B cell (primary cell): ENCODE data around the gene ZNF516. TPM values are rescaled to one million over a fixed set of nuclear protein-coding genes. Genes with fewer than 3 reads are reported as not detected.
A peak's percentile ranks its signal among the peaks of the same experiment; 100 is the strongest.

Source experiments
- ATAC-seq: fragments of 200-7000 bp; cut with Tn5 transposase; one replicate; pipeline ENCODE4 v1.10.0; 2021; ENCODE audit warnings: low read depth, mild to moderate bottlenecking, moderate number of reproducible peaks, moderate library complexity
- CTCF ChIA-PET: fragments of 350-600 bp; sonication (Branson Sonifier 250); formaldehyde crosslinking; loops from one replicate; lab custom pipeline; 2021; ENCODE audit warnings: antibody characterized with exemption, inconsistent platforms; lab: Charles Lee
- POLR2A ChIA-PET: fragments of 350-600 bp; sonication (Branson Sonifier 250); formaldehyde crosslinking; loops from one replicate; lab custom pipeline; 2021; ENCODE audit warnings: antibody characterized with exemption; lab: Charles Lee
- DNase-seq: peaks from one replicate; pipeline ENCODE4 v3.0.0; 2013
- H2AFZ ChIP-seq: 2 replicates; pipeline ENCODE4 v1.6.1; 2012; ENCODE audit warnings: mild to moderate bottlenecking, low read depth, low read length; ENCODE audit not compliant: insufficient read depth, poor library complexity, severe bottlenecking
- H3K27ac ChIP-seq, 2 donors: 1 replicate in 1 of 2; 2 replicates in 1 of 2; pipeline ENCODE4 v1.5.1; 2012 to 2013; ENCODE audit warnings: low read length in 2 of 2, mild to moderate bottlenecking in 2 of 2, moderate library complexity in 1 of 2
- H3K27me3 ChIP-seq, 4 experiments: fragments of 200-600 bp in 1 of 4; sonication (generic) in 1 of 4; replicated peaks in 1 of 4; 1 replicate in 2 of 4; 2 replicates in 2 of 4; pipeline versions ENCODE4 v1.6.1 to v1.7.0; 2013 to 2016; ENCODE audit warnings: low read length in 3 of 4, mild to moderate bottlenecking in 2 of 4, mixed read lengths in 1 of 4, moderate library complexity in 1 of 4; ENCODE audit not compliant: insufficient read depth in 4 of 4, control insufficient read depth in 3 of 4; ENCODE audit errors: control extremely low read depth in 1 of 4
- H3K36me3 ChIP-seq, 2 experiments: replicated peaks in 1 of 2; 1 replicate in 1 of 2; 2 replicates in 1 of 2; pipeline versions ENCODE4 v1.6.1 to v1.7.1; 2013; ENCODE audit warnings: low read length in 1 of 2; ENCODE audit not compliant: insufficient read depth in 2 of 2, control insufficient read depth in 1 of 2; ENCODE audit errors: control extremely low read depth in 1 of 2, extremely low read depth in 1 of 2
- H3K4me1 ChIP-seq, 2 donors: fragments of 200-600 bp in 1 of 2; sonication (generic) in 1 of 2; 1 replicate in 1 of 2; 2 replicates in 1 of 2; pipeline versions ENCODE4 v1.5.1 to v1.6.1; 2013 to 2017; ENCODE audit warnings: low read length in 2 of 2; ENCODE audit not compliant: control insufficient read depth in 2 of 2, insufficient read depth in 2 of 2
- H3K4me2 ChIP-seq: replicated peaks from 2 replicates; pipeline ENCODE3; 2012; ENCODE audit warnings: mild to moderate bottlenecking, low read depth, low read length; ENCODE audit not compliant: poor library complexity, severe bottlenecking
- H3K4me3 ChIP-seq, 5 experiments: fragments of 200-600 bp in 1 of 5; sonication (generic) in 1 of 5; 1 replicate in 3 of 5; 2 replicates in 2 of 5; pipeline versions ENCODE4 v1.5.1 to v1.7.0; 2011 to 2016; ENCODE audit warnings: low read length in 4 of 5, mild to moderate bottlenecking in 4 of 5, low read depth in 2 of 5, control low read depth in 1 of 5, moderate library complexity in 1 of 5; ENCODE audit not compliant: insufficient read depth in 1 of 5; ENCODE audit errors: control extremely low read depth in 1 of 5, extremely low read depth in 1 of 5
- H3K79me2 ChIP-seq: fragments of 200-600 bp; sonication (generic); one replicate; pipeline ENCODE4 v1.6.0; 2016; ENCODE audit warnings: low read length; ENCODE audit not compliant: control insufficient read depth, insufficient read depth
- H3K9ac ChIP-seq: fragments of 200-600 bp; sonication (generic); 2 replicates; pipeline ENCODE4 v1.6.1; 2017; ENCODE audit warnings: mild to moderate bottlenecking, low read length, moderate library complexity
- H3K9me3 ChIP-seq, 3 donors: one replicate each; pipeline versions ENCODE4 v1.6.1 to v1.7.1; 2013; ENCODE audit warnings: low read length in 2 of 3; ENCODE audit not compliant: control insufficient read depth in 2 of 3, insufficient read depth in 1 of 3; ENCODE audit errors: control extremely low read depth in 1 of 3
- H4K20me1 ChIP-seq: 2 replicates; pipeline ENCODE4 v1.6.0; 2012; ENCODE audit warnings: mild to moderate bottlenecking, low read length; ENCODE audit not compliant: insufficient read depth, control insufficient read depth, poor library complexity, severe bottlenecking
- H3K27ac Mint-ChIP-seq: one replicate; pipeline ENCODE4 v1.8.0; 2021; ENCODE audit warnings: mixed read lengths
- H3K27me3 Mint-ChIP-seq: one replicate; pipeline ENCODE4 v1.8.0; 2021; ENCODE audit warnings: mixed read lengths
- H3K4me1 Mint-ChIP-seq: one replicate; pipeline ENCODE4 v1.8.0; 2021; ENCODE audit warnings: mixed read lengths
- H3K4me3 Mint-ChIP-seq: one replicate; pipeline ENCODE4 v1.8.0; 2021; ENCODE audit warnings: mixed read lengths
- H3K9me3 Mint-ChIP-seq: one replicate; pipeline ENCODE4 v1.8.0; 2022; ENCODE audit warnings: mixed read lengths; ENCODE audit not compliant: insufficient read depth
- EZH2 ChIP-seq: IDR thresholded peaks from 2 replicates; pipeline ENCODE4 v1.6.1; 2012; ENCODE audit warnings: borderline replicate concordance, low read depth, mild to moderate bottlenecking, moderate library complexity, low read length; ENCODE audit not compliant: insufficient read depth, poor library complexity, severe bottlenecking
- WGBS: methylation state at CpG from one replicate; pipeline ENCODE4 v1.1.5; 2013; ENCODE audit warnings: missing lambda C conversion rate; ENCODE audit not compliant: insufficient coverage; 5-methylcytosine and 5-hydroxymethylcytosine counted together
- intact Hi-C: fragments of 100-400 bp; cut with micrococcal nuclease; formaldehyde crosslinking; loops from one replicate; pipeline ENCODE4 v1.10.0; 2022
- polyA plus RNA-seq: library from polyadenylated mRNA; depleted of rRNA; stranded (reverse); fragments of >200 nt; gene quantifications from 2 replicates; pipeline ENCODE4 v1.2.3, GENCODE V29; 2012
- total RNA-seq, 2 donors: library from RNA; stranded (reverse); fragments of 120-200 nt in 1 of 2; gene quantifications; 1 replicate in 1 of 2; 2 replicates in 1 of 2; pipeline versions ENCODE4 v1.2.3 to v1.2.4, GENCODE V29; 2013 to 2022
- TF ChIP-seq, protein P1 (sequence below): fragments of 200-600 bp; IDR thresholded peaks from one replicate; pipeline ENCODE4 v1.8.0; 2022; ENCODE audit warnings: antibody characterized with exemption, mild to moderate bottlenecking

ZNF516 gene
- total and polyA plus RNA-seq, 2 donors (not counting 1 experiment from before 2014, with no cell fraction given), result 6.7 to 27.1 TPM

- Histone ChIP-seq H3K4me1 (peaks cover 13 to 18% of the 10 kb centered on the region in 2 donors), H3K27ac (no peak overlapping the region), H3K36me3 (peaks cover 0 to 2% of the 10 kb centered on the region in 2 experiments), H3K79me2 (peaks cover 64% of the 10 kb centered on the region), H3K9me3 (peaks cover 0 to 9% (median 0%) of the 10 kb centered on the region in 3 donors), H2AFZ (no peak overlapping the region), H3K4me2 (peak overlapping the region; percentile 8), H3K4me3 (no peak overlapping the region), H3K9ac (no peak overlapping the region), H4K20me1 (peaks cover 73% of the 10 kb centered on the region), H3K27me3 (no peaks in the 10 kb centered on the region)
- intact Hi-C loops, result no loop called here
- CTCF ChIA-PET, result no interaction called here
- no peaks in the 10 kb centered on the region for H3K9me3 Mint-ChIP-seq
- no peak for DNase-seq
- WGBS, result 85% methylated on average over 7 of the region's 9 CpGs
- no peak for TF ChIP-seq EZH2
- TF ChIP-seq, protein P1, sequence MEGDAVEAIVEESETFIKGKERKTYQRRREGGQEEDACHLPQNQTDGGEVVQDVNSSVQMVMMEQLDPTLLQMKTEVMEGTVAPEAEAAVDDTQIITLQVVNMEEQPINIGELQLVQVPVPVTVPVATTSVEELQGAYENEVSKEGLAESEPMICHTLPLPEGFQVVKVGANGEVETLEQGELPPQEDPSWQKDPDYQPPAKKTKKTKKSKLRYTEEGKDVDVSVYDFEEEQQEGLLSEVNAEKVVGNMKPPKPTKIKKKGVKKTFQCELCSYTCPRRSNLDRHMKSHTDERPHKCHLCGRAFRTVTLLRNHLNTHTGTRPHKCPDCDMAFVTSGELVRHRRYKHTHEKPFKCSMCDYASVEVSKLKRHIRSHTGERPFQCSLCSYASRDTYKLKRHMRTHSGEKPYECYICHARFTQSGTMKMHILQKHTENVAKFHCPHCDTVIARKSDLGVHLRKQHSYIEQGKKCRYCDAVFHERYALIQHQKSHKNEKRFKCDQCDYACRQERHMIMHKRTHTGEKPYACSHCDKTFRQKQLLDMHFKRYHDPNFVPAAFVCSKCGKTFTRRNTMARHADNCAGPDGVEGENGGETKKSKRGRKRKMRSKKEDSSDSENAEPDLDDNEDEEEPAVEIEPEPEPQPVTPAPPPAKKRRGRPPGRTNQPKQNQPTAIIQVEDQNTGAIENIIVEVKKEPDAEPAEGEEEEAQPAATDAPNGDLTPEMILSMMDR, result no peak
- H3K27ac Mint-ChIP-seq, result no peak overlapping the region
- no peak overlapping the region for H3K4me3 Mint-ChIP-seq
- no peak for ATAC-seq
- no peaks in the 10 kb centered on the region for H3K27me3 Mint-ChIP-seq
- H3K4me1 Mint-ChIP-seq, result peaks cover 38% of the 10 kb centered on the region
- POLR2A ChIA-PET, result no interaction called here
Observed at GRCh38 chr18:76391038-76391437, 104.0 kb downstream of the ZNF516 start.

DNA sequence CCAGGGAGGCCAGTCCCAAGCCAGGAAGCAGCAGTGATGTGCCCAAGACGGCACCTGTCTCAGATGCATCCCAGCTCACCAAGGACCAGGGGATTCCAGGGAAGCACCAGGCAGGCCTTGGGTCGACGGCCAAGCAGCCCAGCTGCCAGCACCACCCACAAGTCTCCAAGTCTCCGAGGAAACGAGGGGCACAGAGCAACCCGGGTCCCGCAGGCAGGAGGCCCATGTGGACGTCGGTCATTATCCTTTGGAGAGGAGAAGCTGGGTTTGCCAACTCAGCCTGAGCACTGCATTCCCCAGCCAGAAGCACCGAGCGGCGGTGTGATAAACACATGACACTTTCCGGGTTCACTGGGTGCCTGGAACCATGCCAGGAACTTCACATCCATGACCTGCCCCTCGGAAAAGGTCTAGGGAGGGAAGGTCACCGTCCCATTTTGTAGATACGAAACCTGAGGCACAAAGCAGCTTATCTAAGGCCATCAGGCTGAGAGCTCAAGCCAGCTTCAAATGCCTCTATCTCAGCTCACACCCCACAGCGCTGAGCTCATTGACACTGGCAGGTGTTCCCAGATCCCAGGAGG is 104.5 kb downstream of the ZNF516 start:
- peaks cover 38% of the 10 kb centered on the region for H3K4me1 Mint-ChIP-seq

More for the DNA sequence above, 104.5 kb downstream of the ZNF516 start:
- Mint-ChIP-seq H3K27ac (no peak overlapping the region), H3K4me3 (no peak overlapping the region), H3K27me3 (no peaks in the 10 kb centered on the region), H3K9me3 (no peaks in the 10 kb centered on the region)
- no peak overlapping the region for H3K4me2 ChIP-seq
- H3K9me3 ChIP-seq, result peaks cover 0 to 9% (median 0%) of the 10 kb centered on the region in 3 donors
- H4K20me1 ChIP-seq, result peaks cover 73% of the 10 kb centered on the region
- ATAC-seq, result no peak
- ChIA-PET CTCF (interaction anchor here (1.0 kb wide), 1 partner anchor 11 kb away, joined by 3 read pairs; no protein-coding TSS in a partner anchor), POLR2A (no interaction called here)
- H3K4me1 ChIP-seq, result peaks cover 13 to 18% of the 10 kb centered on the region in 2 donors
- no peak overlapping the region for H3K4me3 ChIP-seq
- no peak for TF ChIP-seq EZH2
- TF ChIP-seq, protein P1, result no peak
- H3K36me3 ChIP-seq, result peaks cover 0 to 2% of the 10 kb centered on the region in 2 experiments
- intact Hi-C loops, result no loop called here
- no peak overlapping the region for H3K27ac ChIP-seq
- H2AFZ ChIP-seq, result no peak overlapping the region
- H3K79me2 ChIP-seq, result peaks cover 64% of the 10 kb centered on the region
- H3K27me3 ChIP-seq, result no peaks in the 10 kb centered on the region
- no peak overlapping the region for H3K9ac ChIP-seq
- DNase-seq, result no peak
- 91% methylated on average over 17 of the region's 17 CpGs for WGBS
